ENCODE measurements around the gene MDFIC.

MDFIC gene

DNA sequence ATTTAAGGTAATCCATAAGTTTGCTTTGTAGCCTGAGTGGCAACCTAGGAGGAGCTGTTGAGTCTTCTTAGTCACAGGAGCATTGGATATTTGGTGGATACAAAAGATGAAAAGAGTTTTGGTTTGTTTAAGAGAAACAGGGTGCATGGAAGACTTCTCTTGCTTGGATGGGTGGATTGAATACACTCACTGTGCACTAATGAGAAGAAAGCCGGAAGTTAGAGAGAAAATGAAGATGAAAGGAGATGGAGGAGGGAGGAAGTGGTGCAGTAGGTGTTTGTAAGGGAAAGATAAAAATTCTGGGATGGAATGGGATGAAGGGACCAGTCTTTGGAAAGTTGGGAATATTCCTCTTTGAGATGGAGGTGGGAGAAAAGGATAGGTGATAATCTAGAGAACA is 7.7 kb downstream of the MDFIC start:
- DNase-seq: no peak

DNA sequence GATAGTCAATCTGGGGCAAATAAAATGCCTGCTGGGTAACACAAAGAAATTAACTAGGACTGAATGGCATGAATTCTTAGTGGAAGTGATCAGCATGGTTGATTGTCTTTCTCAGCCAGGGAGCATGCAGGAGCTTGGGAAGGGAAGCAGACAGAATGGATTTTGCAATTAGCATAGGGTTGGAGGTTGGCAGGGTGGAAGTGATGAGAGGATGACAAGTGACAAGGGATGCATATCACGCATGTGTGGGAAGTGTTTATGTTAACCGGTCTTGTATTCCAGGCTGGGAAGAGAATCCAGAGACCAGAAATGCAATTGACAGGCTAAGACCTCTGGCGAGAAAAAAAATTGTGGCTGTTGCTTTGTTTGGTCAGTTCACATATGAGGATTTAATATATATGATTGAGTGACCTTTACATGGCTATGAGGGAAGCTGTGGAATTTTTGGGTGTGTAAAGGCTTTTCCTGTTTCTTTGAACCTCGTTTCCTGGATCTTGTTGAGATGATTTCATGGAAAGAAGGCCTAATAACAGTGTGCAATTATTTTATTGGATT is 8.3 kb downstream of the MDFIC start:
- no peak for DNase-seq

GRCh38 chr7:114930829-114931655 is 9.1 kb downstream of the MDFIC start:
- DNase-seq: no peak

DNA sequence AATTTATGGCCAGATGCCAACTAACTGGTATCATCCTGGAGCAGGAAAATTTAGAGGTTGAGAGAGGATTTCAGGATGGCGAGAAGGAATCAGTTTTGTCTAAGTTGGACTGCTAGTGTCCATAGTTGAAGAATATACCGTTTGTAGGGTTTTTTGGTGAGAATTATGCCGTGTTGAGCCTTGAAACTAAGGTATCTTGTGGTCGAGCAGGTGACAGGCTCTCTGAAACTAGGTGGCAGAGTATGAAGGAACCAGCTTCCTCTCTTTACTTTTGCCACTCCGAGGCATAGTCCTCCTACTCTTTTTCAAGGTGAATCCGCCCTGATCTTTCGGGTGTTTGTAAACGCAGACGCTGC is 9.7 kb downstream of the MDFIC start:
- no peak for DNase-seq

- no peak for DNase-seq
Observed at GRCh38 chr7:114932991-114933390, 11.1 kb downstream of the MDFIC start.

- DNase-seq: no peak
Observed at GRCh38 chr7:114933658-114934057, 11.8 kb downstream of the MDFIC start.

GRCh38 chr7:114934086-114934485 is 12.2 kb downstream of the MDFIC start:
- DNase-seq: no peak

- DNase-seq: no peak
Observed at GRCh38 chr7:114934713-114935112, 12.8 kb downstream of the MDFIC start.

GRCh38 chr7:114936471-114936870 is 14.6 kb downstream of the MDFIC start:
- DNase-seq: no peak

GRCh38 chr7:114937446-114937845 is 15.6 kb downstream of the MDFIC start:
- no peak for DNase-seq

GRCh38 chr7:114938785-114939184 is 16.9 kb downstream of the MDFIC start:
- no peak for DNase-seq

GRCh38 chr7:114939484-114940097 is 17.7 kb downstream of the MDFIC start:
- no peak for DNase-seq

DNA sequence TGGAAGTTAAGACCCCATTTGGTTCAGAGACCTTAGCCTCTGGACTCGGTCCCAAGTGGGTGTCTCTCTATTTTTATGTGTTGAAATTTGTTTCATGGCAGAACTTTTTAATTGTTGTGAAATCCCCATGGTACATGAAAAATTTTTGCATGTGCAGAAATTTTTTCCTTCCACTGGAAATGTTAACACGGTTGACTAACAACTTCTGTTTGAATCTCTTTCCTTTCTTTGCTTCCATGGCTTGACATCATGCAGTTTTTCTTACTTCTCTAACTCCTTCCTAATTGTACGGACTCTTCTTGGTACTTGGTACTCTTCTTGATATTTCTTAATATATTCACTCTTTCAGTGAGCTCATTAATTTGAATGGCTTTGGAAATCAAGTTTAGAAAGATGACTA is 18.3 kb downstream of the MDFIC start:
- no peak for DNase-seq

DNA sequence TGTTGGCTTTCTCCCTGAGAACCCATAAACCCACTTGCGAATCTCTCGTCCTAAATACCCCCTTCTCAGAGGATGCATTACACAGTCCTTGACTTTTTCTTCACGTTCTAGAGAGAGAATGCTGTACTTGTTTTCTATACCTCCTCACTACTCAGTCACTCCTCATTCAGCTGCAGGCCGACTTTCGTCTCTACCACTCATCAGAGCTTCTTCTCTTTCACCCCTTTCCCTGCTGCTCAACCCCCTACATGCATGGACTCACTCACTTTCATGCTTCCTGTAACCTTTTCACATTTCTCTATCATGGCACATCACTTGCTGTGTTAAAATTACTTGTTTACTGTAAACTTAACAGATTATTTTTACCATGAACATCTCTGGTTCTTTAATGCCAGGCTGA is 19.8 kb downstream of the MDFIC start:
- no peak for DNase-seq

DNA sequence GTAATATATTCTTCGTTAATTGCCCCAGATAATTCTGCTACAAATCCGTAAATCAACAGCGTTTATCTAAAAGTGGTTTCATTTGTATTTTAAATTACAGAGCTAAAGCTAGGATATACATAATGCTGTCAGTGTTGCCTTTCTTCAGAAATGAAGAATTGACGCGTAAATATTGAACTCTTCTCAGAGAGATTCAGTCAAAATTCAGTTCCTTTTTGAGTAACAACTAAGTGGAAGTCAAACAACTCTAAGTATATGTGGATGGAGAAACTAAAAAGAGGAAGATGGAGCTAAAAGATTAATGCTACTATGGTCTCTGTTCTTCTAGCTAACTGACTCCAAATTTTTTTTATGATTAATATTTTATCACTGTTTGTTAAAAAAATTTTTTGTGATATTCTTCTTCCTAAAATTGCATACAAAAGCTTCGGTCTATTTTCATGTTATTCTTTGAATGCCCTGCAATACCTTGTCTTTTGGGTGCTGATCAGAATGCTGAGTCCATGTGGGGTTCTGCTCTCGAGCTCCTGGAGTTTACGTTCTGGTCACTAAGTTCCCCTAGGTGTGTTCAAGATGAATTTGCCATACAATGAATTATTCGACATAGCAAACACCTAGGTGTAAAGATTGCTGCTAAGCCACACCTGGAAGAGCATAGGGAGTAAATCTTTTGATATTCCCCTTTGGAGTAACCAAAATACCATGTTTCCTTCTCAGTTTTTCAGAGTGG is 20.7 kb downstream of the MDFIC start:
- no peak for DNase-seq

GRCh38 chr7:114943530-114943929 is 21.6 kb downstream of the MDFIC start:
- DNase-seq: no peak

DNA sequence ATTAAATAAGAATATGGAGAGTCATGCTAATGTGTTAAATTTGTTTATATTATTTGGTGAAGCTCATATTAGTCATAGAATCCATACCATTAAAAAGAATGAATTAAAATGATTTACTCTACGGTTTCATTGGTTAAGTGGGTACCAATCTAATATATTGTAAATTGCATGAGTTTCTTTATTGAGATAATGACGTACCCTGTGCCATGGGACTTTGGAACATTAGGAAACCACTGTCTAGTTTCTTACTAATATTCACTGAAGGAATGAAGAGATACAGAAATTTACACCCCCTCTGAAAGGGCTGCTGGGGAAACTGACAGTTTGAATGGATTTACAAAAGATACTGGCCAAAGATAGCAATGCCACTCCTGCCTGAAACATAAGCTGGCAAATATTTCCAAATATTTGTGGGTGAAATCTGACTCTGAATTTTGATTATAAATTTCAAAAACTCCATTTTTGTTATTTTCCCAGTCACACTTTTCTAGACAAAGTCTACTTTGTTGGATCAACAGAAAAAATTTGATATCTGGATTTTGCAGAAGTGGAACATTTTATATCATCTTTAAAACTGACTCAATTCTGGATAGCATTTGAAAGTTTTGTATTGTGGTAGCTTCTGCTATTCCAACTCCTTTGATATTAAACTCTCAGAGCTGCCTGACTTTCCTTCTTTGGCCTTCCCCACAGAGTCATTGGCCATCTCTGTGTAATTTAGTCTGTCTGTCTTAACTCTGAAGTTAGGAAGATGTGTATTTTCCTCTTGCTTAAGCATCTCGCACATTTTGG is 22.3 kb downstream of the MDFIC start:
- no peak for DNase-seq

DNA sequence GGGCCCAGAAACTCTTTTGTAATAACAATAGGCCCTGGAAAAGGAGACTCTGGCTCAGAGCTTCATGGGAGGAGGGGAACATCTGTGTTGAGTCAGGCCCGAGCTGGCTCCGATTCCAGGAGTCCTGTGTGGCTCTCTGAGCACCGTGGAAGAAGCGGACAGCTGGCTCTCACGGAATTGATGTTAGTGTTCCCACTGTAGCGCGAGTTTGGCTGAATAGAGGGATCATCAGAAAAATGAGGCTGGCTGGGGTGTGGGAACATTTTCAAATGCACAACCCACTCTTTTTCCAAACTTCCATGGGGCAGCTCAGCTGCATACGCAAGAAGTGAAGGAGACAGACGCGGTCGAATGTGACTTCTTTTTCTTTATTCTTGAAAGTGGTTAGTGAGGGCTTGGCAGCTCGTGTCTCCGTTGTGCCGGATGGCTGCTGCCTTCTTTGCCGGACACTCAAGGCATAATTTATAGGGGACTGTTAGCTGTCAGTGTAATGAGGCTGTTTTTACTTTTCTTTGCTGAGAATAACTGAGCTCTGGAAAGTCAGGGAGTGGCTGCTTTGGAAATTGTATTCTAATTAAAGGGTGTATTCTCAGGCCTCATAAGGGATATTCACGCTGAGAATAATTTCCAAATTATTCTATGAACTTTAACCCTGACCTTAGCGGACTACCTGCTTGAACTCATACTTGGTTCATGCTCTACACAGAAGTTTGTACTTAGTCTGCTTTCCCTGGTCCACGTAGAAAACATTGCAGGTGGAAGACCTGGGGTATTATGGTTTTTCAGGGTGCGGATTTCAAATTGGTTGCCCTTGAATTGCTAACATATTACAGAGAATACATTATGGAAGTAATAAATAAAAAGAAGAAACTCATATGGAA is 23.1 kb downstream of the MDFIC start:
- DNase-seq: no peak

- DNase-seq: no peak
Observed at GRCh38 chr7:114949231-114949630, 27.3 kb downstream of the MDFIC start.

DNA sequence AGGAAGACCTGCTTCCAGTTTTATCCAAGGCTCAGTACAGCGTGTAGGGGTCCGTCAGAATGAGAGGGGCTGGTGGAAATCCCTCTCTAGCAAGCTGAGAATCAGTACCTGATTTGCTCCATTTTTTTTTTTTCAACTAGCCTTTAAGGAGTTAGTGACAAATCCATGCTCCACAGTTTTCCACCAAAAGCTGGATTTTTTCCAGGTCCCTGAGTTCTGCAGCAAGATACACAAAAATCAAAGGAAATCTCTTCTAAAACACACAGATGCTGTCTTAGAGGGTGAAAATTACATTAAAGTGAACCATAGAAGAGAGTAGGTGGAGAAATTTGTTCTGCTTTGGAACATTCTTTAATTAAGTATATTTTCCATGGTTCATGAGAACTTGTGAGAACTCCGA is 30.4 kb downstream of the MDFIC start:
- DNase-seq: no peak

GRCh38 chr7:114953724-114954123 is 31.8 kb downstream of the MDFIC start:
- DNase-seq: no peak

GRCh38 chr7:114956702-114957101 is 34.8 kb downstream of the MDFIC start:
- no peak for DNase-seq

Data from stimulated activated CD4-positive, alpha-beta T cell treated with anti-CD3 and anti-CD28 coated beads, Interleukin-2, amount 100 ng/mL, for 48 hours (primary cell).